A549 (cell line): Measurements from ENCODE around the gene GARIN3. TPM values are rescaled to one million over a fixed set of nuclear protein-coding genes. Genes with fewer than 3 reads are reported as not detected.

Source experiments
- ATAC-seq, 2 experiments: fragments of 200-7000 bp in 1 of 2; fragments of >200 bp in 1 of 2; cut with Nextera tagmentation in 1 of 2; cut with Tn5 transposase in 1 of 2; 3 replicates each; pipeline versions ENCODE4 v1.8.0 to v1.9.1; 2018 to 2020; ENCODE audit warnings: mild to moderate bottlenecking in 1 of 2, moderate library complexity in 1 of 2
- CTCF ChIA-PET: fragments of 300-600 bp; sonication (Branson Sonifier 250); formaldehyde crosslinking; extraction: SDS; loops from one replicate; lab custom pipeline; 2021; ENCODE audit warnings: antibody characterized with exemption, inconsistent platforms; lab: Yijun Ruan, JAX
- POLR2A ChIA-PET: fragments of 350-600 bp; formaldehyde crosslinking; extraction: SDS; loops from one replicate; lab custom pipeline; 2021; ENCODE audit warnings: antibody characterized with exemption, inconsistent platforms; lab: Yijun Ruan, JAX
- DNase-seq, 2 experiments: peaks; one replicate each; pipeline versions ENCODE4 v3.0.0 to v3.0.0-alpha.2; 2011 to 2016; ENCODE audit warnings: low read depth in 1 of 2, low spot score in 1 of 2
- FAIRE-seq: peaks from 2 replicates; lab custom pipeline; 2011; peaks lifted over from hg19 to GRCh38; lab: Jason Lieb, UNC
- H3K27ac ChIP-seq, 2 experiments: fragments of >200 bp; sonication (Bioruptor Twin); formaldehyde crosslinking; 3 replicates each; pipeline ENCODE4 v1.5.1; 2016 to 2017
- H3K4me1 ChIP-seq: fragments of >200 bp; sonication (Bioruptor Twin); formaldehyde crosslinking; 3 replicates; pipeline ENCODE4 v1.6.1; 2016
- H3K4me2 ChIP-seq: fragments of >200 bp; sonication (Bioruptor Twin); formaldehyde crosslinking; 3 replicates; pipeline ENCODE4 v1.6.1; 2016
- H3K4me3 ChIP-seq: fragments of >200 bp; sonication (Bioruptor Twin); formaldehyde crosslinking; 3 replicates; pipeline ENCODE4 v1.5.1; 2016
- H3K9me3 ChIP-seq: fragments of >200 bp; sonication (Bioruptor Twin); formaldehyde crosslinking; 3 replicates; pipeline ENCODE4 v1.6.1; 2016
- CBX8 ChIP-seq: fragments of 200-600 bp; sonication (generic); IDR thresholded peaks from 2 replicates; pipeline ENCODE4 v1.6.1; 2016
- CHD2 ChIP-seq: fragments of 150-350 bp; IDR thresholded peaks from 2 replicates; pipeline ENCODE4 v1.6.1; 2014; ENCODE audit warnings: low read length; ENCODE audit not compliant: partially characterized antibody
- CTCF ChIP-seq: fragments of >200 bp; sonication (Bioruptor Twin); formaldehyde crosslinking; IDR thresholded peaks from 3 replicates; pipeline ENCODE4 v1.5.1; 2016
- EHMT2 ChIP-seq: fragments of 200-600 bp; sonication (generic); IDR thresholded peaks from 2 replicates; pipeline ENCODE4 v1.6.1; 2016; ENCODE audit warnings: antibody characterized with exemption, low read depth, mild to moderate bottlenecking, moderate library complexity
- EP300 ChIP-seq, 2 experiments: fragments of >200 bp; sonication (Bioruptor Twin); formaldehyde crosslinking; IDR thresholded peaks; 2 replicates in 1 of 2; 3 replicates in 1 of 2; pipeline ENCODE4 v1.6.1; 2016 to 2017
- FOXS1 ChIP-seq: fragments of 250-450 bp; sonication (Bioruptor Pico); IDR thresholded peaks from 2 replicates; pipeline ENCODE4 v1.5.0; 2020; ENCODE audit warnings: mild to moderate bottlenecking, moderate library complexity
- GATA3 ChIP-seq: IDR thresholded peaks from 2 replicates; pipeline ENCODE4 v1.6.1; 2012; ENCODE audit warnings: borderline replicate concordance
- HOXB13 ChIP-seq: fragments of 250-450 bp; sonication (Bioruptor Pico); IDR thresholded peaks from 2 replicates; pipeline ENCODE4 v1.5.0; 2020; ENCODE audit warnings: low read depth, mild to moderate bottlenecking, moderate library complexity
- HOXB5 ChIP-seq: fragments of 250-450 bp; sonication (Bioruptor Pico); IDR thresholded peaks from 2 replicates; pipeline ENCODE4 v1.5.0; 2020; ENCODE audit warnings: mild to moderate bottlenecking, moderate library complexity
- JUNB ChIP-seq: fragments of >200 bp; sonication (Bioruptor Twin); formaldehyde crosslinking; IDR thresholded peaks from 2 replicates; pipeline ENCODE4 v1.6.1; 2016
- KDM5A ChIP-seq: fragments of 200-600 bp; sonication (generic); IDR thresholded peaks from 2 replicates; pipeline ENCODE4 v1.6.1; 2016; ENCODE audit warnings: antibody characterized with exemption, mild to moderate bottlenecking
- MAFK ChIP-seq: fragments of 450-650 bp; IDR thresholded peaks from 2 replicates; pipeline ENCODE4 v1.6.1; 2014; ENCODE audit not compliant: partially characterized antibody
- NPAS2 ChIP-seq: fragments of 250-450 bp; sonication (Bioruptor Pico); IDR thresholded peaks from 2 replicates; pipeline ENCODE4 v1.8.0; 2022; ENCODE audit warnings: mild to moderate bottlenecking, moderate library complexity, borderline replicate concordance
- POLR2A ChIP-seq: IDR thresholded peaks from 2 replicates; pipeline ENCODE4 v1.6.1; 2012; ENCODE audit warnings: mild to moderate bottlenecking, low read length
- POLR2AphosphoS2 ChIP-seq: conservative IDR thresholded peaks from 2 replicates; pipeline ENCODE4 v1.6.1; 2012; ENCODE audit warnings: low read length, improper control_type of control experiment, inconsistent platforms
- RAD21 ChIP-seq, 2 experiments: fragments of >200 bp in 1 of 2; sonication (Bioruptor Twin) in 1 of 2; formaldehyde crosslinking in 1 of 2; IDR thresholded peaks in 1 of 2; conservative IDR thresholded peaks in 1 of 2; 2 replicates in 1 of 2; 3 replicates in 1 of 2; pipeline ENCODE4 v1.6.1; 2012 to 2018; ENCODE audit warnings: inconsistent platforms in 1 of 2
- RFX5 ChIP-seq: fragments of 450-650 bp; IDR thresholded peaks from 2 replicates; pipeline ENCODE4 v1.7.1; 2014; ENCODE audit warnings: antibody characterized with exemption, mild to moderate bottlenecking, moderate library complexity
- SMC3 ChIP-seq: fragments of >200 bp; sonication (Bioruptor Twin); formaldehyde crosslinking; IDR thresholded peaks from 3 replicates; pipeline ENCODE4 v1.6.1; 2018; ENCODE audit warnings: inconsistent platforms
- TP53 ChIP-seq: fragments of 250-450 bp; sonication (Bioruptor Pico); IDR thresholded peaks from 2 replicates; pipeline ENCODE4 v1.5.0; 2021; ENCODE audit warnings: mild to moderate bottlenecking, moderate library complexity
- ZFP36 ChIP-seq: fragments of 450-650 bp; IDR thresholded peaks from 2 replicates; pipeline ENCODE4 v1.6.1; 2014; ENCODE audit warnings: borderline replicate concordance; ENCODE audit not compliant: partially characterized antibody
- WGBS: methylation state at CpG from one replicate; pipeline ENCODE4 v1.1.6; 2017; ENCODE audit errors: missing lambda C conversion rate; 5-methylcytosine and 5-hydroxymethylcytosine counted together
- polyA plus RNA-seq, 4 experiments: library from polyadenylated mRNA; depleted of rRNA in 3 of 4; stranded (reverse); fragments of >200 nt; fragmentation: RNase III in 1 of 4; extraction: RNeasy Plus Mini Kit Qiagen cat#74134 plus additional on column Dnase treatment in 1 of 4; gene quantifications; 2 replicates in 3 of 4; 3 replicates in 1 of 4; pipeline ENCODE4 v1.2.3, GENCODE V29; 2011 to 2017
- TF ChIP-seq, protein P1 (sequence below): IDR thresholded peaks from 2 replicates; pipeline ENCODE4 v1.6.1; 2012

Gene GARIN3
- polyA plus RNA-seq, 2 of the 4 experiments (the other 2 are of a cell fraction): not detected

DNA sequence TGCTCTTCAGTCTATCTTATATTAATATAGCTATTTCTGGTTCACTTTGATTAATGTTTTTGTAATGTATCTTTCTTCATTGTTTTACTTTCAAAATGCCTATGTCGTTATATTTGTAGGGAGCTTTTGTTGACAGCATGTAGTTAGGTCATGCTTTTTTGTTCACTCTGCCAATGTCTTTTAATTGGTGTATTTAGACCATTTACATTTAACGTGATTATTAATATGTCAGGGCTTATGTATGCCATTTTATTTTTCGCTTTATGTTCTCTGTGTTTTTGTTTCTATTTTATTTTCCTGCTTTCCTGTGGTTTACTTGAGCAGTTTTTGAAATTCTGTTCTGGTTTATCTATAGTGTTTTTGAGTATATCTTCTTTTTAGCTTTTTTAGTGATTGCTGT lies 10.8 kb downstream of the GARIN3 start:
- ChIA-PET POLR2A (no interaction called here), CTCF (no interaction called here)
- no peak overlapping the region for H3K4me2 ChIP-seq
- DNase-seq: no peak
- H3K27ac ChIP-seq: no peak overlapping the region
- 65% methylated on average over 3 of the region's 3 CpGs for WGBS
- FAIRE-seq: no peak
- ATAC-seq: no peak
- no peaks in the 10 kb centered on the region for H3K4me1 ChIP-seq
- H3K4me3 ChIP-seq: no peak overlapping the region
- H3K9me3 ChIP-seq: no peaks in the 10 kb centered on the region
- TF ChIP-seq GATA3 (no peak), TP53 (CRISPR knock-in tag) (no peak), RAD21 (conservative IDR thresholded peaks at IDR 0.05 in 1 of 2, IDR thresholded peaks at IDR 0.05 in 1 of 2) (no peak), CTCF (no peak), POLR2A (no peak), EHMT2 (no peak)

DNA sequence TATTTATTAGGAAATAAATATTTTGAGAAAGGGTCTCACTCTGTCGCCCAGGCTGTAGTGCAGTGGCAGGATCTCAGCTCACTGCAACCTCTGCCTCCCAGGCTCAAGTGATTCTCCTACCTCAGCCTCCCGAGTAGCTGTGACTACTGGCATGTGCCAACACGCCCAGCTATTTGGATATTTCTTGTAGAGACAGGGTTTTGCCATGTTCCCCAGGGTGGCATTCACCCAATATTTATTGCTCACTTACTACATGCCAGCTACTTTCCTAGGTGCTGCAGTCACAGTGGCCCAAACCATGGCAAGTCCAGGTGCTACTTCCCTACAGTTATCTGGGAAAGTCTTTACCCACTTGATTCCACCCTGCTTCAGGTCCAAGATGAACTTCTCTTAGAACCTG lies 15.1 kb downstream of the GARIN3 start:
- WGBS: 55% methylated on average over 3 of the region's 3 CpGs
- POLR2A ChIA-PET: no interaction called here
- DNase-seq: no peak
- Histone ChIP-seq H3K4me2 (no peak overlapping the region), H3K4me3 (no peak overlapping the region), H3K27ac (no peak overlapping the region), H3K4me1 (no peaks in the 10 kb centered on the region), H3K9me3 (no peaks in the 10 kb centered on the region)
- no peak for FAIRE-seq
- TF ChIP-seq MAFK (no peak), CBX8 (no peak), ZFP36 (no peak), JUNB (no peak), POLR2AphosphoS2 (no peak), RFX5 (no peak), NPAS2 (CRISPR knock-in tag) (no peak), CHD2 (no peak), HOXB13 (no peak), FOXS1 (CRISPR knock-in tag) (no peak), HOXB5 (CRISPR knock-in tag) (no peak), EP300 (IDR thresholded peaks at IDR 0.05) (no peak), KDM5A (no peak), POLR2A (no peak)
- CTCF ChIA-PET: interaction anchor here (1.0 kb wide), 1 partner anchor 162 kb away, joined by 3 read pairs; no protein-coding TSS in a partner anchor
- ATAC-seq: no peak

GRCh38 chr5:157148734-157149615 lies 17.1 kb downstream of the GARIN3 start:
- WGBS: 48% methylated on average over 14 of the region's 14 CpGs
- ATAC-seq (peak; percentile 90 to 94), FAIRE-seq (peak; percentile 95), DNase-seq (peak; percentile 71 to 81)
- no peak overlapping the region for H3K27ac ChIP-seq
- H3K4me1 ChIP-seq: no peaks in the 10 kb centered on the region
- H3K4me2 ChIP-seq: no peak overlapping the region
- POLR2A ChIA-PET: no interaction called here
- CTCF ChIA-PET: interaction anchor here (0.6 to 2.8 kb wide), 34 partner anchors 8 to 1972 kb away, joined by 3 to 30 read pairs (median 4); no protein-coding TSS in a partner anchor
- H3K9me3 ChIP-seq: no peaks in the 10 kb centered on the region
- TF ChIP-seq CTCF (peak; percentile 94), SMC3 (peak; percentile 76), RAD21 (conservative IDR thresholded peaks at IDR 0.05 in 1 of 2, IDR thresholded peaks at IDR 0.05 in 1 of 2) (peak; percentile 84 to 88)
- TF ChIP-seq, protein P1, sequence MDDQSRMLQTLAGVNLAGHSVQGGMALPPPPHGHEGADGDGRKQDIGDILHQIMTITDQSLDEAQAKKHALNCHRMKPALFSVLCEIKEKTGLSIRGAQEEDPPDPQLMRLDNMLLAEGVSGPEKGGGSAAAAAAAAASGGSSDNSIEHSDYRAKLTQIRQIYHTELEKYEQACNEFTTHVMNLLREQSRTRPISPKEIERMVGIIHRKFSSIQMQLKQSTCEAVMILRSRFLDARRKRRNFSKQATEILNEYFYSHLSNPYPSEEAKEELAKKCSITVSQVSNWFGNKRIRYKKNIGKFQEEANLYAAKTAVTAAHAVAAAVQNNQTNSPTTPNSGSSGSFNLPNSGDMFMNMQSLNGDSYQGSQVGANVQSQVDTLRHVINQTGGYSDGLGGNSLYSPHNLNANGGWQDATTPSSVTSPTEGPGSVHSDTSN: no peak
- no peak overlapping the region for H3K4me3 ChIP-seq
